NCI-H524 (cell line): ENCODE results near the gene COPG1.
A peak's percentile ranks its signal among the peaks of the same experiment; 100 is the strongest.

Experiments
- DNase-seq, 2 experiments: peaks; one replicate each; lab custom pipeline; 2025; lab: John Stamatoyannopoulos, UW

COPG1 gene

GRCh38 chr3:129314386-129315222 lies 65.2 kb downstream of the COPG1 start:
- DNase-seq, result peak; percentile 95 to 96

- peak in 1 of 2 experiments; percentile 45 for DNase-seq
These were observed 66.0 kb downstream of the COPG1 start for GRCh38 chr3:129315223-129315997.

- no peak for DNase-seq
These were observed 66.5 kb downstream of the COPG1 start for GRCh38 chr3:129315998-129316247.

GRCh38 chr3:129316248-129317013 lies 67.0 kb downstream of the COPG1 start:
- peak; percentile 76 to 88 for DNase-seq

- peak in 1 of 2 experiments; percentile 37 for DNase-seq
These were observed 67.8 kb downstream of the COPG1 start for GRCh38 chr3:129317014-129317771.

GRCh38 chr3:129317848-129318247 lies 68.4 kb downstream of the COPG1 start:
- DNase-seq, result no peak

- no peak for DNase-seq
These were observed 69.5 kb downstream of the COPG1 start for GRCh38 chr3:129318921-129319320.

- DNase-seq, result no peak
These were observed 70.9 kb downstream of the COPG1 start for GRCh38 chr3:129320261-129320660.

GRCh38 chr3:129320825-129321487 lies 71.5 kb downstream of the COPG1 start:
- no peak for DNase-seq

GRCh38 chr3:129321887-129322286 lies 72.5 kb downstream of the COPG1 start:
- no peak for DNase-seq

GRCh38 chr3:129323651-129324294 lies 74.4 kb downstream of the COPG1 start:
- no peak for DNase-seq

- DNase-seq, result no peak
These were observed 75.4 kb downstream of the COPG1 start for GRCh38 chr3:129324855-129325254.

- no peak for DNase-seq
These were observed 76.0 kb downstream of the COPG1 start for GRCh38 chr3:129325383-129325782.

- DNase-seq, result no peak
These were observed 76.7 kb downstream of the COPG1 start for GRCh38 chr3:129326138-129326537.

- no peak for DNase-seq
These were observed 77.2 kb downstream of the COPG1 start for GRCh38 chr3:129326595-129326994.
